ENCODE measurements around the gene PLPP6. TPM values are rescaled to one million over a fixed set of nuclear protein-coding genes. Genes with fewer than 3 reads are reported as not detected.

PLPP6 gene
- total RNA-seq, 4 donors from 2014 or later, result 7.5 to 12.4 (median 11.2) TPM

- no peak overlapping the region for H3K27ac ChIP-seq
- no peak for DNase-seq
- no peaks in the 10 kb centered on the region for H3K9me3 ChIP-seq
- H3K4me3 ChIP-seq (replicated peaks in 1 of 3), result no peak overlapping the region
- no peaks in the 10 kb centered on the region for H3K27me3 ChIP-seq
- H3K36me3 ChIP-seq, result no peaks in the 10 kb centered on the region
- H3K4me1 ChIP-seq, result peaks cover 24 to 27% of the 10 kb centered on the region in 2 donors
- TF ChIP-seq POLR2A (IDR thresholded peaks at IDR 0.05), result no peak
- TF ChIP-seq CTCF (IDR thresholded peaks at IDR 0.05), result no peak
- intact Hi-C loops (cut with DNase I), result no loop called here
- WGBS, 2 donors, result 100% methylated on average over 1 of the region's 1 CpG
Measured at GRCh38 chr9:4667681-4668080, 5.6 kb downstream of the PLPP6 start.

- intact Hi-C loops (cut with DNase I), result no loop called here
- no peak overlapping the region for H3K4me3 ChIP-seq (replicated peaks in 1 of 3)
- H3K36me3 ChIP-seq, result no peaks in the 10 kb centered on the region
- H3K27ac ChIP-seq, result no peak overlapping the region
- no peak for TF ChIP-seq CTCF (IDR thresholded peaks at IDR 0.05)
- TF ChIP-seq POLR2A (IDR thresholded peaks at IDR 0.05), result no peak
- no peak for DNase-seq
- no peaks in the 10 kb centered on the region for H3K27me3 ChIP-seq
- H3K9me3 ChIP-seq, result no peaks in the 10 kb centered on the region
- peaks cover 14 to 20% of the 10 kb centered on the region in 2 donors for H3K4me1 ChIP-seq
- 71 to 84% methylated on average over 2 of the region's 2 CpGs for WGBS, 2 donors
Measured at GRCh38 chr9:4668604-4669003, 6.5 kb downstream of the PLPP6 start.

- no peaks in the 10 kb centered on the region for H3K36me3 ChIP-seq
- H3K4me3 ChIP-seq (replicated peaks in 1 of 3), result no peak overlapping the region
- H3K27me3 ChIP-seq, result no peaks in the 10 kb centered on the region
- TF ChIP-seq CTCF (IDR thresholded peaks at IDR 0.05) (no peak), POLR2A (IDR thresholded peaks at IDR 0.05) (no peak)
- intact Hi-C loops (cut with DNase I), result no loop called here
- no peak for DNase-seq
- H3K4me1 ChIP-seq, result peaks cover 4 to 8% of the 10 kb centered on the region in 2 donors
- no peak overlapping the region for H3K27ac ChIP-seq
- no peaks in the 10 kb centered on the region for H3K9me3 ChIP-seq
Measured at GRCh38 chr9:4669890-4670289, 7.8 kb downstream of the PLPP6 start.

GRCh38 chr9:4670591-4670990 lies 8.5 kb downstream of the PLPP6 start:
- TF ChIP-seq POLR2A (IDR thresholded peaks at IDR 0.05) (no peak), CTCF (IDR thresholded peaks at IDR 0.05) (no peak)
- Histone ChIP-seq H3K36me3 (no peaks in the 10 kb centered on the region), H3K4me1 (peaks cover 0 to under 1% of the 10 kb centered on the region in 2 donors), H3K9me3 (no peaks in the 10 kb centered on the region), H3K27ac (no peak overlapping the region), H3K4me3 (replicated peaks in 1 of 3) (no peak overlapping the region), H3K27me3 (no peaks in the 10 kb centered on the region)
- DNase-seq, result no peak
- 84 to 87% methylated on average over 3 of the region's 3 CpGs for WGBS, 2 donors
- intact Hi-C loops (cut with DNase I), result no loop called here

GRCh38 chr9:4671737-4672136 lies 9.6 kb downstream of the PLPP6 start:
- Histone ChIP-seq H3K27ac (no peak overlapping the region), H3K9me3 (no peaks in the 10 kb centered on the region), H3K27me3 (no peaks in the 10 kb centered on the region), H3K36me3 (no peaks in the 10 kb centered on the region), H3K4me3 (replicated peaks in 1 of 3) (no peak overlapping the region), H3K4me1 (no peaks in the 10 kb centered on the region)
- TF ChIP-seq POLR2A (IDR thresholded peaks at IDR 0.05), result no peak
- TF ChIP-seq CTCF (IDR thresholded peaks at IDR 0.05), result no peak
- no peak for DNase-seq
- intact Hi-C loops (cut with DNase I), result no loop called here
- 100% methylated on average over 1 of the region's 1 CpG for WGBS, 2 donors

Data from thyroid gland (tissue), 4 donors.